Activated CD8-positive, alpha-beta T cell treated with anti-CD3 and anti-CD28 coated beads for 36 hours (primary cell): ENCODE data around the gene SEPTIN11. TPM values are rescaled to one million over a fixed set of nuclear protein-coding genes. Genes with fewer than 3 reads are reported as not detected.

Source experiments
- ATAC-seq: fragments of 200-7000 bp; cut with Tn5 transposase; one replicate; pipeline ENCODE4 v1.10.0; 2021; ENCODE audit warnings: mild to moderate bottlenecking, moderate library complexity
- CTCF ChIA-PET: fragments of 350-600 bp; sonication (Branson Sonifier 250); formaldehyde crosslinking; loops from one replicate; lab custom pipeline; 2021; ENCODE audit warnings: antibody characterized with exemption; lab: Charles Lee
- POLR2A ChIA-PET: fragments of 350-600 bp; sonication (Branson Sonifier 250); formaldehyde crosslinking; loops from one replicate; lab custom pipeline; 2021; ENCODE audit warnings: antibody characterized with exemption; lab: Charles Lee
- DNase-seq: peaks from one replicate; pipeline ENCODE4 v3.0.0-alpha.2; 2020
- H3K27ac Mint-ChIP-seq: one replicate; pipeline ENCODE4 v1.8.0; 2021; ENCODE audit warnings: mild to moderate bottlenecking, mixed read lengths
- H3K27me3 Mint-ChIP-seq: one replicate; pipeline ENCODE4 v1.8.0; 2021; ENCODE audit warnings: mixed read lengths
- H3K36me3 Mint-ChIP-seq: one replicate; pipeline ENCODE4 v1.8.0; 2021; ENCODE audit warnings: low read depth, mixed read lengths
- H3K4me1 Mint-ChIP-seq: one replicate; pipeline ENCODE4 v1.8.0; 2021; ENCODE audit warnings: low read depth, mixed read lengths
- H3K4me3 Mint-ChIP-seq: one replicate; pipeline ENCODE4 v1.8.0; 2021; ENCODE audit warnings: mild to moderate bottlenecking, moderate library complexity, mixed read lengths
- H3K9me3 Mint-ChIP-seq: one replicate; pipeline ENCODE4 v1.8.0; 2021; ENCODE audit warnings: mixed read lengths
- intact Hi-C: fragments of 100-400 bp; cut with micrococcal nuclease; formaldehyde crosslinking; loops from one replicate; pipeline ENCODE4 v1.10.0; 2022
- total RNA-seq, 2 experiments: library from RNA; stranded (reverse); gene quantifications; one replicate each; pipeline ENCODE4 v1.2.3, GENCODE V29; 2021
- TF ChIP-seq, protein P1 (sequence below): fragments of 200-600 bp; IDR thresholded peaks from one replicate; pipeline ENCODE4 v1.8.0; 2022; ENCODE audit warnings: antibody characterized with exemption, mild to moderate bottlenecking

Gene SEPTIN11
- total RNA-seq, 2 experiments from 2014 or later: 38.6 to 43.3 TPM

GRCh38 chr4:76909711-76910110 lies 39.8 kb upstream of the SEPTIN11 start:
- DNase-seq: no peak
- Mint-ChIP-seq H3K9me3 (peaks cover 2% of the 10 kb centered on the region), H3K27ac (no peak overlapping the region), H3K36me3 (no peaks in the 10 kb centered on the region), H3K4me1 (no peaks in the 10 kb centered on the region), H3K4me3 (no peak overlapping the region), H3K27me3 (peaks cover 4% of the 10 kb centered on the region)
- ChIA-PET CTCF (interaction anchor here (1.1 kb wide), 1 partner anchor 12 kb away, joined by 3 read pairs; no protein-coding TSS in a partner anchor), POLR2A (no interaction called here)
- ATAC-seq: no peak
- TF ChIP-seq, protein P1, sequence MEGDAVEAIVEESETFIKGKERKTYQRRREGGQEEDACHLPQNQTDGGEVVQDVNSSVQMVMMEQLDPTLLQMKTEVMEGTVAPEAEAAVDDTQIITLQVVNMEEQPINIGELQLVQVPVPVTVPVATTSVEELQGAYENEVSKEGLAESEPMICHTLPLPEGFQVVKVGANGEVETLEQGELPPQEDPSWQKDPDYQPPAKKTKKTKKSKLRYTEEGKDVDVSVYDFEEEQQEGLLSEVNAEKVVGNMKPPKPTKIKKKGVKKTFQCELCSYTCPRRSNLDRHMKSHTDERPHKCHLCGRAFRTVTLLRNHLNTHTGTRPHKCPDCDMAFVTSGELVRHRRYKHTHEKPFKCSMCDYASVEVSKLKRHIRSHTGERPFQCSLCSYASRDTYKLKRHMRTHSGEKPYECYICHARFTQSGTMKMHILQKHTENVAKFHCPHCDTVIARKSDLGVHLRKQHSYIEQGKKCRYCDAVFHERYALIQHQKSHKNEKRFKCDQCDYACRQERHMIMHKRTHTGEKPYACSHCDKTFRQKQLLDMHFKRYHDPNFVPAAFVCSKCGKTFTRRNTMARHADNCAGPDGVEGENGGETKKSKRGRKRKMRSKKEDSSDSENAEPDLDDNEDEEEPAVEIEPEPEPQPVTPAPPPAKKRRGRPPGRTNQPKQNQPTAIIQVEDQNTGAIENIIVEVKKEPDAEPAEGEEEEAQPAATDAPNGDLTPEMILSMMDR: no peak
- intact Hi-C loops: no loop called here

DNA sequence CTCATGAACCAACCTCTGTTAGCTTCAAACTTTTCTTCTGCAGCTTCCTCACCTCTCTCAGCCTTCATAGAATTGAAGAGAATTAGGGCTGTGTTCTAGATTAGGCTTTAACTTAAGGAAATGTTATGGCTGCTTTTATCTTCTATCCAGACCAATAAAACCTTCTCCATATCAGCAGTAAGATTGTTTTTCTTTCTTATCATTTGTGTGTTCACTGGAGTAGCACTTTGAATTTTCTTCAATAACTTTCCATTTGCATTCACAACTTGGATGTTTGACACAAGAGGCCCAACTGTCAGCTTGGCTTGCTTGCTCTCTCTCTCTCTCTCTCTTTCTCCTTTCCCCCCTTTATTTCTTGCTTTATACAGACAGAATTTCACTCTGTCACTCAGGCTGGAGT lies 28.8 kb upstream of the SEPTIN11 start:
- Mint-ChIP-seq H3K36me3 (no peaks in the 10 kb centered on the region), H3K4me3 (no peak overlapping the region), H3K27me3 (peaks cover 4% of the 10 kb centered on the region), H3K4me1 (no peaks in the 10 kb centered on the region), H3K27ac (no peak overlapping the region), H3K9me3 (no peaks in the 10 kb centered on the region)
- ChIA-PET POLR2A (no interaction called here), CTCF (interaction anchor here (0.8 to 2.0 kb wide), 2 partner anchors 11 to 124 kb away, joined by 3 to 8 read pairs; no protein-coding TSS in a partner anchor)
- DNase-seq: no peak
- TF ChIP-seq, protein P1: no peak
- ATAC-seq: no peak
- intact Hi-C loops: no loop called here

GRCh38 chr4:76923619-76924357 lies 25.8 kb upstream of the SEPTIN11 start:
- Mint-ChIP-seq H3K27ac (no peak overlapping the region), H3K4me3 (no peak overlapping the region), H3K4me1 (no peaks in the 10 kb centered on the region), H3K9me3 (no peaks in the 10 kb centered on the region), H3K27me3 (peaks cover 4% of the 10 kb centered on the region), H3K36me3 (no peaks in the 10 kb centered on the region)
- CTCF ChIA-PET: no interaction called here
- TF ChIP-seq, protein P1: no peak
- no peak for DNase-seq
- POLR2A ChIA-PET: interaction anchor here (0.7 to 1.2 kb wide), 2 partner anchors 25 to 726 kb away, joined by 3 to 5 read pairs; no protein-coding TSS in a partner anchor
- intact Hi-C loops: no loop called here
- ATAC-seq: no peak

DNA sequence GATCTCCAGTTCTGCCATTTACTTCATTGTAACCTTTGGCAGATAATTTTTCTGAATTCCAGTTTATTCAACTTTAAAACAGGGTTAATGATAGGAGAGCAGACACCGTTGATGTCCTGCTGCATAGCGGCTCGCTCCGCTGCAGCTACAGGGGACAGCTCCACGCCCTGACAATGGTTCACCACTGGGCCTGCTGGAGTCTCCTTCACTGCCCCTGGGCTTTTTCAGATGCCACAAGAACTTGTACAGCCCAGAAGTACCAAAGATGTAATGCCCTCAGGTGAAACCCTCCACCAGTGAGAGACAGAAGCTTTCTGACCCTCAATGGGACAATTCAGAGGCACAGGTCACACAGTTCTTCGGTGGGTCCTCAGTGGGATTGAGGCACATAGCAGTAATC lies 22.7 kb upstream of the SEPTIN11 start:
- Mint-ChIP-seq H3K27me3 (no peaks in the 10 kb centered on the region), H3K4me3 (no peak overlapping the region), H3K36me3 (no peaks in the 10 kb centered on the region), H3K4me1 (no peaks in the 10 kb centered on the region), H3K27ac (no peak overlapping the region), H3K9me3 (no peaks in the 10 kb centered on the region)
- intact Hi-C loops: no loop called here
- no peak for ATAC-seq
- POLR2A ChIA-PET: no interaction called here
- TF ChIP-seq, protein P1: no peak
- CTCF ChIA-PET: no interaction called here
- DNase-seq: no peak

DNA sequence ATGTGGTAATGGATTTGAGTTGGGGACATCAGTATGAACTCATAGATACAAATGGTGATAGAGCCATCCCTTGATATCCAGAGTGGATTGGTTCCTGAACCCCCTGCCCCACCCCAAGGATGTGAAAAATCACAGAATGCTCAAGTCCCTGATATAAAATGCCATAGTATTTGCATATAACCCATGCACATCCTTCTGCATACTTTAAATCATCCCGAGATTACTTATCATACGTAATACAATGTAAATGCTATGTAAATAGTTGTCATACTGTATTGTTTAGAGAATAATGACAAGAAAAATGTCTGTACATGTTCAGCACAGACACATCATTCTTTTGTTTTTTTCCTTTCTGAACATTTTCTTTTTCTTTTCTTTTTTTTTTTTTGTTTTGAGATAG lies 18.9 kb upstream of the SEPTIN11 start:
- no peak overlapping the region for H3K4me3 Mint-ChIP-seq
- ChIA-PET CTCF (no interaction called here), POLR2A (no interaction called here)
- no peaks in the 10 kb centered on the region for H3K4me1 Mint-ChIP-seq
- H3K27ac Mint-ChIP-seq: no peak overlapping the region
- intact Hi-C loops: no loop called here
- DNase-seq (no peak), ATAC-seq (no peak)
- TF ChIP-seq, protein P1: no peak
- no peaks in the 10 kb centered on the region for H3K36me3 Mint-ChIP-seq
- H3K27me3 Mint-ChIP-seq: no peaks in the 10 kb centered on the region
- H3K9me3 Mint-ChIP-seq: no peaks in the 10 kb centered on the region
